GM18519 (cell line): ENCODE data around the gene GPR137.

Experiments
- ATAC-seq: cut with Tn5 transposase; IDR thresholded peaks from one replicate; pipeline ENCODE4 v1.9.1; 2021; ENCODE audit warnings: mild to moderate bottlenecking, moderate library complexity; ENCODE audit not compliant: unreplicated experiment, low FRiP score

The GPR137 gene

GRCh38 chr11:64284048-64284961 is 1.3 kb upstream of the GPR137 start, which contains the start of gene BAD:
Gene BAD, minus strand, starts transcription at chr11:64284665. Its CDS starts 297 bp downstream, at chr11:64284368.
- peak; percentile 63 for ATAC-seq

- no peak for ATAC-seq
These were observed 495 bp downstream of the GPR137 start for GRCh38 chr11:64285885-64286800.

GRCh38 chr11:64286801-64287159 is 1.1 kb downstream of the GPR137 start:
- ATAC-seq: no peak

- ATAC-seq: no peak
These were observed 2.2 kb downstream of the GPR137 start for GRCh38 chr11:64287676-64288352.

- ATAC-seq: no peak
These were observed 2.7 kb downstream of the GPR137 start for GRCh38 chr11:64288353-64288750.

- no peak for ATAC-seq
These were observed 3.4 kb downstream of the GPR137 start for GRCh38 chr11:64289002-64289564.

GRCh38 chr11:64290352-64291261 is 5.0 kb downstream of the GPR137 start:
- ATAC-seq: no peak

- no peak for ATAC-seq
These were observed 5.7 kb downstream of the GPR137 start, which contains the start of gene KCNK4 for GRCh38 chr11:64291262-64291751. Gene KCNK4, plus strand, starts transcription at chr11:64291302. Its CDS starts 1,717 bp downstream, at chr11:64293019.

GRCh38 chr11:64291752-64292459 is 6.3 kb downstream of the GPR137 start:
- no peak for ATAC-seq

GRCh38 chr11:64292460-64293254 is 7.0 kb downstream of the GPR137 start:
- no peak for ATAC-seq

GRCh38 chr11:64294774-64295173 is 9.1 kb downstream of the GPR137 start:
- no peak for ATAC-seq

- ATAC-seq: no peak
These were observed 10.1 kb downstream of the GPR137 start for GRCh38 chr11:64295760-64296159.

- ATAC-seq: no peak
These were observed 10.6 kb downstream of the GPR137 start for GRCh38 chr11:64296236-64296635.

GRCh38 chr11:64296830-64297698 is 11.4 kb downstream of the GPR137 start:
- ATAC-seq: no peak

- no peak for ATAC-seq
These were observed 12.2 kb downstream of the GPR137 start for GRCh38 chr11:64297699-64298358.
